WERI-Rb-1 (cell line): ENCODE measurements around the gene USP36.
"Not testable (repeated sequence)": the region's sequence is repeated elsewhere in the genome, so short reads cannot be mapped to it uniquely, and the experiment has no call there.

Source experiments
- DNase-seq: peaks from one replicate; pipeline ENCODE4 v3.0.0-alpha.2; 2020
- H3K27ac ChIP-seq: fragments of 250-450 bp; sonication (Bioruptor Pico); 2 replicates; pipeline ENCODE4 v1.5.1; 2020; ENCODE audit warnings: mild to moderate bottlenecking, moderate library complexity
- H3K27me3 ChIP-seq: fragments of 250-450 bp; sonication (Bioruptor Pico); 2 replicates; pipeline ENCODE4 v1.5.1; 2021; ENCODE audit warnings: mild to moderate bottlenecking, low read depth, moderate library complexity; ENCODE audit not compliant: insufficient read depth, severe bottlenecking
- H3K36me3 ChIP-seq: fragments of 250-450 bp; sonication (Bioruptor Pico); 2 replicates; pipeline ENCODE4 v1.5.1; 2020; ENCODE audit warnings: mild to moderate bottlenecking, moderate library complexity
- H3K4me3 ChIP-seq: 2 replicates; pipeline ENCODE4 v1.5.1; 2011; ENCODE audit warnings: low read depth, mild to moderate bottlenecking, control low read depth, low read length
- H3K9me3 ChIP-seq: fragments of 250-450 bp; sonication (Bioruptor Pico); 2 replicates; pipeline ENCODE4 v1.5.1; 2021; ENCODE audit warnings: mild to moderate bottlenecking, moderate library complexity; ENCODE audit not compliant: severe bottlenecking
- TF ChIP-seq, protein P1 (sequence below): IDR thresholded peaks from 2 replicates; pipeline ENCODE4 v1.5.1; 2011; ENCODE audit warnings: low read depth, mild to moderate bottlenecking, control low read depth, inconsistent platforms, low read length

Gene USP36

GRCh38 chr17:78873519-78874340 lies 33.1 kb upstream of the USP36 start:
- peak; percentile 66 for DNase-seq
- H3K9me3 ChIP-seq = no peaks in the 10 kb centered on the region
- TF ChIP-seq, protein P1, sequence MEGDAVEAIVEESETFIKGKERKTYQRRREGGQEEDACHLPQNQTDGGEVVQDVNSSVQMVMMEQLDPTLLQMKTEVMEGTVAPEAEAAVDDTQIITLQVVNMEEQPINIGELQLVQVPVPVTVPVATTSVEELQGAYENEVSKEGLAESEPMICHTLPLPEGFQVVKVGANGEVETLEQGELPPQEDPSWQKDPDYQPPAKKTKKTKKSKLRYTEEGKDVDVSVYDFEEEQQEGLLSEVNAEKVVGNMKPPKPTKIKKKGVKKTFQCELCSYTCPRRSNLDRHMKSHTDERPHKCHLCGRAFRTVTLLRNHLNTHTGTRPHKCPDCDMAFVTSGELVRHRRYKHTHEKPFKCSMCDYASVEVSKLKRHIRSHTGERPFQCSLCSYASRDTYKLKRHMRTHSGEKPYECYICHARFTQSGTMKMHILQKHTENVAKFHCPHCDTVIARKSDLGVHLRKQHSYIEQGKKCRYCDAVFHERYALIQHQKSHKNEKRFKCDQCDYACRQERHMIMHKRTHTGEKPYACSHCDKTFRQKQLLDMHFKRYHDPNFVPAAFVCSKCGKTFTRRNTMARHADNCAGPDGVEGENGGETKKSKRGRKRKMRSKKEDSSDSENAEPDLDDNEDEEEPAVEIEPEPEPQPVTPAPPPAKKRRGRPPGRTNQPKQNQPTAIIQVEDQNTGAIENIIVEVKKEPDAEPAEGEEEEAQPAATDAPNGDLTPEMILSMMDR = no peak
- H3K4me3 ChIP-seq = no peak overlapping the region; the same call in 1 of the 2 replicates
- peak overlapping the region; percentile 84 for H3K27ac ChIP-seq
- no peaks in the 10 kb centered on the region for H3K27me3 ChIP-seq
- peaks cover 39% of the 10 kb centered on the region for H3K36me3 ChIP-seq

GRCh38 chr17:78872486-78872885 lies 31.9 kb upstream of the USP36 start:
- H3K9me3 ChIP-seq = no peaks in the 10 kb centered on the region
- H3K27ac ChIP-seq = no peak overlapping the region
- no peak overlapping the region for H3K4me3 ChIP-seq
- H3K27me3 ChIP-seq = no peaks in the 10 kb centered on the region
- TF ChIP-seq, protein P1 = no peak
- DNase-seq = no peak
- H3K36me3 ChIP-seq = peaks cover 45% of the 10 kb centered on the region

DNA sequence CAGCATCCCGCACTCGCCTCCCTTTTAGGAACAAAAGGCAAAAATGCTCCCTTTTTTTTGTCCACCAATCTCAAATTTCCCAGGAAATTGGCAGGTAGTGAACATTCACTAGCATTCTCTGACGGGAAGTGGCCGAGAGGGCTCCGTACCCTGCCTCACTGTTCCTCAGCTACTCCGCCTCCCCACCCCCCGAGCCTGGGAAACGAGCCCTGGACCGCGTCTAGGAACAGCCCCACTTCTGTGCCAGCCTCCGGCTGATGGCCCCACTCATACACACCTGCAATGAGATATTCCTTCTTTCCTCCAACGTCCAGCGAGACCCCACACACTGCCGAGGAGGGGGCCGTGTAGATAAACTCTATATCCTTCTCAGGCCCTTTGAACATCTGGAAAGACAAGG lies 30.0 kb upstream of the USP36 start:
- no peak overlapping the region for H3K4me3 ChIP-seq
- H3K27ac ChIP-seq = no peak overlapping the region
- peaks cover 52% of the 10 kb centered on the region for H3K36me3 ChIP-seq
- H3K27me3 ChIP-seq = no peaks in the 10 kb centered on the region
- TF ChIP-seq, protein P1 = no peak
- no peaks in the 10 kb centered on the region for H3K9me3 ChIP-seq
- DNase-seq = no peak

DNA sequence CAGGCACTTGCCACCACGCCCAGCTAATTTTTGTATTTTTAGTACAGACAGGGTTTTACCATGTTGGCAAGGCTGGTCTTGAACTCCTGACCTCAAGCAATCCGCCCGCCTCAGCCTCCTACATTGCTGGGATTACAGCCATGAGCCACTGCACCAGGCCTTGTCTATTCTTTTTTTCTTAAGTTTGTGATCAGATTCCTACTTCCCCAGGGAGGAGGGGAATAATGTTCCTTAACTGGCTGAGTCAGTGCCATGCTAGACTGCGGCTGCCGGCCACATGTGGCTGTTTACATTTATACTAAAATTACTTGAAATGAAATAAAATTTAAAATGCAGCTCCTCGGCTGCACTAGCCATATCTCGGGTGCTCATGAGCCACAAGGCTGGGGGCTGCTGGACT lies 27.8 kb upstream of the USP36 start:
- Histone ChIP-seq H3K36me3 (peaks cover 63% of the 10 kb centered on the region), H3K9me3 (no peaks in the 10 kb centered on the region), H3K27me3 (no peaks in the 10 kb centered on the region), H3K4me3 (no peak overlapping the region), H3K27ac (no peak overlapping the region)
- TF ChIP-seq, protein P1 = no peak
- no peak for DNase-seq

- H3K9me3 ChIP-seq, H3K27me3 ChIP-seq, H3K4me3 ChIP-seq, DNase-seq, H3K27ac ChIP-seq: not testable (repeated sequence)
- peaks cover 64% of the 10 kb centered on the region for H3K36me3 ChIP-seq
Measured at GRCh38 chr17:78867046-78867445, 26.4 kb upstream of the USP36 start.

DNA sequence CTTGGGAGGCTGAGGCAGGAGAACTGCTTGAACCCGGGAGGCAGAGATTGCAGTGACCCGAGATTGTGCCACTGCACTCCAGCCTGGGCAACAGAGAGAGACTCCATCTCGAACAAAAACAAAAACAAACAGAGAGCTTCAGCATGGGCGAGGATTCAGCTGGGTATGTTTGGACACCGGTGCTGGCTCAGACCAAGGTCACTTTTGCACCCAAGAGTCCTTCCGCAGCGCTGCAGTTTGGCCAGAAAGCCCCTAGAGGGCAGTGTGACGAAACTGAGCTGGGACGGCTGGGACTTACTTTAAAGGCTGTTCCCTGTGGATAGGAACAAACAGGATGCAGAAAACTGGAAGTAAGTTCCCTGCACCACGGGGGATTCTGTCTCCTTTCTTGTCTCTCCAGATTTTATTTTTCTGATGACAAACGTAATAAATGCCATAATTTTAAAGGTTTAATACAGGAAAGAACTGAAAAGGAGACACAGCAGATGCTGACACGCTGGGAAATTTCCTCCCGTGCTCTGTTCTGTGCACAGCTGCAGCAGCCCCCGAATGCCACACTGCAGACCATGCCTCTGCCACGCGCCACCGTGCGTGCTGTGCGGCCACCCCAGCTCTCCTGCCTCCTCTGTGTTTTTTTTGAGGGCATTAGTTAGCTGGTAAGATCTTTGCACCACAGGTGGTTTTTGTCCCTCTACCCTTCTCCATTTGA lies 25.2 kb upstream of the USP36 start:
- H3K36me3 ChIP-seq = peaks cover 58% of the 10 kb centered on the region
- no peaks in the 10 kb centered on the region for H3K27me3 ChIP-seq
- H3K27ac ChIP-seq = no peak overlapping the region
- no peaks in the 10 kb centered on the region for H3K9me3 ChIP-seq
- DNase-seq = peak; percentile 89
- TF ChIP-seq, protein P1 = peak; percentile 97
- no peak overlapping the region for H3K4me3 ChIP-seq
